Astrocyte (in vitro differentiated cells and primary cell): ENCODE measurements around the gene ATRNL1.

Experiments used
- CTCF ChIP-seq: IDR thresholded peaks from 2 replicates; pipeline ENCODE4 v1.5.1; 2011; ENCODE audit warnings: low read depth, mild to moderate bottlenecking, inconsistent platforms, low read length, moderate library complexity; ENCODE audit not compliant: insufficient read depth
- EZH2 ChIP-seq: IDR thresholded peaks from 2 replicates; pipeline ENCODE4 v1.6.1; 2012; ENCODE audit warnings: mild to moderate bottlenecking, low read length, inconsistent platforms; ENCODE audit not compliant: insufficient read depth

GRCh38 chr10:115514895-115515294, 421.7 kb downstream of the ATRNL1 start:
- TF ChIP-seq CTCF, result no peak
- TF ChIP-seq EZH2, result no peak
